HG03354 (cell line): ENCODE measurements around the gene NTPCR.
"Not testable (repeated sequence)": the region's sequence is repeated elsewhere in the genome, so short reads cannot be mapped to it uniquely, and the experiment has no call there.

ENCODE experiments used
- ATAC-seq: cut with Tn5 transposase; IDR thresholded peaks from one replicate; pipeline ENCODE4 v1.9.1; 2021; ENCODE audit warnings: mild to moderate bottlenecking; ENCODE audit not compliant: unreplicated experiment, poor library complexity, severe bottlenecking

The NTPCR gene

GRCh38 chr1:232999956-233000625 lies 49.7 kb downstream of the NTPCR start:
- no peak for ATAC-seq

DNA sequence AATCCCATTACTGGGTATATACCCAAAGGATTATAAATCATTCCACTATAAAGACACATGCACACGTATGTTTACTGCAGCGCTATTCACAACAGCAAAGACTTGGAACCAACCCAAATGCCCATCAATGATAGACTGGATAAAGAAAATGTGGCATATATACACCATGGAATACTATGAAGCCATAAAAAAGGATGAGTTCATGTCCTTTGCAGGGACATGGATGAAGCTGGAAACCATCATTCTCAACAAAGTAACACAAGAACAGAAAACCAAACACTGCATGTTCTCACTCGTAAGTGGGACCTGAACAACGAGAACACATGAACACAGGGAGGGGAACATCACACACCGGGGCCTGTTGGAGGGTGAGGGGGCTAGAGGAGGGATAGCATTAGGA lies 53.2 kb downstream of the NTPCR start:
- ATAC-seq, result not testable (repeated sequence)

- no peak for ATAC-seq
These were observed 54.0 kb downstream of the NTPCR start for GRCh38 chr1:233004451-233004850.

DNA sequence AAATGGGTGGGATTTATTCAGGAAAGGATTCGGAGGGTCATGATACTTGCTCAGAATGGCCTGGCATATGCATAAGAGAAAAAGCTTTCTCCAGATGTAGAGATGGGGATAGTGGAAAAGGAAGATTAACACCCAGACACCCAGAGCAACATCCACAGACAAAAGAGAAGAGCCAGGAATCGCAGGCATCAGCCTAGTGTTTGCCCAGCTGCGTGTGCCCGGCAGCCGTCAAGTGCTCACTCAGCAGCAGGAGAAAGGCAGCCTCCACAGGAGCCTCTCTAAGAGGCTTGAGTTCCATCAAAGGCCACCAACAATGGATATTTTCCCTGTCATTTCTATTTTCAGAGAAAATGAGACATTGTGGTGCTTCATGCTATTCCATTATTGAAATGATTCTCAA lies 54.7 kb downstream of the NTPCR start:
- no peak for ATAC-seq

DNA sequence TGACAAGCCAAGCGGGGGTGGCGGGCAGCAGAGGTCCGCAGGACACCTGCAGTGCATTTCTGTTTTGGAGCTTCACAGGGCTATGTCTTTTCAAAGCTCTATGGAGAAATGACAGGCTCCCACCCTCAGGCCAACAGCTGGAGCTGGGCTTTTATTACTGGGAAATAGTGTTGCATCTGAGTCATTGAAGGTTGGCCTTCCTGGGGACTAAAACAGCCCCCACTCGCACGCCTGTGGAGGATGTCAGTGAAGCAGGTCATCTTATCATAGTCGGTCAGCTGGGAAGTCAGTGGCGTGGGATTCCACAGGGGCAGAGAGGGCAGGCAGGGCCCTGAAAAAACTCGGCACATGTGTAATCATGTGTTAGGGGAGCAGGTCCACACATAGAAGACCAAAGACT lies 55.3 kb downstream of the NTPCR start:
- ATAC-seq, result no peak

DNA sequence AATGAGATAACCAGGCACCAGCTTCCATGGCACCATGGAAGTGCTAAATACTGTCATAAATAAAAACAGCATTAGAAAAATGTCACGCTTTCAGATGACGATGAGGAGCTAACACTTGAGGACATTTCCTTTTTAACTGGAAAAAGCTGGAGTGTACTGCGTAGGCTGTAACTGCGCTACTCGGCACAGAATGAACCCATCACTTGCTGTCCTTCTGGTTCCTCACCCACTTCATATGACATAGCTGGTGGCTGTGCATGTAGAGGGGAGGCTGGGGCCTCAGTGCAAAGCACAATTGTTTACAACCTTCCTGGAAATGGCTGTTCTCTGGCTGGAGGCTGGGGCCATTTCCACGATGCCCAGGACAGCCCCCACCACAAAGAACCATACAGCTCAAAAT lies 55.7 kb downstream of the NTPCR start:
- no peak for ATAC-seq

DNA sequence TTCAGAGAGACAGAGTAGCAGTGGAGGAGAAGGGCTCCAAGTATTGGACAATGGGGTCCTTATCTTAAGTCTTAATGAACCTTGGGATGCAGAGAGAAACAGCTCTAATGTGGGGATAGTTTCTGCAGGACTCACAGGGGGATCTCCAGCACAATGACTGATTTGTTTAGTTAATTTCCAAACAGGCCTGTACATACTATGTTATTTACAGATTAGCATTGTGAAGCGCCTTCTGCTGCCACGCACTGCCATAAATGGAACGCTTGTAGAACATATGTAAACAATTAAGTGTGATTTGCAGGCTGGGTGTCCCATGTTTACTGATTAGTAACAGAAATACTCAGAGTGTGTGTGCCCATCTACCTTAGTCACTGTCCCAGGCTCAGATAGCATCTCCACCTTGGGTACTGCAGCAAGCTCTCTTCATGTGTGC lies 56.1 kb downstream of the NTPCR start:
- no peak for ATAC-seq

DNA sequence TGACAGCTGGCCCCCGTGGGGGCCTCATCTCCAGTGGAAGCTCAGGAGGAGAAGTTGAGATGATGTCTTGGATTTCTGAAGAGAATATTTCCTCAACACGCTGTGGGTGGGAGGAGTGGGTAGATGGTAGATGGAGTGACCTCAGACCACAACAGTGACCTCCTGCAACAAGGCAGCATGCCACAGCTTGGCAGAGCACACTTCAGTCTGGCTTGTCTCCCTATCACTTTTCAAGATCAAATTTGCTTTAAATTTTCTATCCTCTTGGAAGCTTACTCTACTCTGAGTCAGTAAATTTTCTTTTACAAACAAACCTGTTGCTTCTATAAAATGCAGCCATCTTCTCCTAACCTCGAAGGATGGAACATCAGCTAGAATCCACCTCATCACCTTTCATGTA lies 59.7 kb downstream of the NTPCR start:
- no peak for ATAC-seq

GRCh38 chr1:233012021-233012420 lies 61.6 kb downstream of the NTPCR start:
- ATAC-seq, result no peak

DNA sequence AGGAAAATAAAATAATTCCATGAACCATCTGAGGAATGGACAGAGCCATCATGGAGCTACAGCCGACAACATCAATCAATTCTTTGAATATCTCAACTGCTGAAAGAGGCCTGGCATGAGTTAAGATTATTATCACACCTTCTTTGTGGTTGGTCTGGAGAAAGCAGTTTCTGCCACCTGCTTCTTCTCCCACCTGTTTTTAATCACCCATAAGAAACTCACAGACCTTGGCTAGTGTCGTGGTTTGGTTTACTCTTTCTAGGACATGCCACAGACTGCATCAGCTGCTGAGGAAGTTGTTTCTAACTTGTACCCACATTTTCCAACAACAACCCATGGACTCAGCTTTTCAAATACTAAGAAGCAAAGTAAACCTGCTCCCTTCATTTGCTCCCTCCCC lies 65.6 kb downstream of the NTPCR start:
- peak; percentile 66 for ATAC-seq

- no peak for ATAC-seq
These were observed 66.4 kb downstream of the NTPCR start for GRCh38 chr1:233016798-233017197.

- no peak for ATAC-seq
These were observed 68.7 kb downstream of the NTPCR start for GRCh38 chr1:233019083-233019482.

DNA sequence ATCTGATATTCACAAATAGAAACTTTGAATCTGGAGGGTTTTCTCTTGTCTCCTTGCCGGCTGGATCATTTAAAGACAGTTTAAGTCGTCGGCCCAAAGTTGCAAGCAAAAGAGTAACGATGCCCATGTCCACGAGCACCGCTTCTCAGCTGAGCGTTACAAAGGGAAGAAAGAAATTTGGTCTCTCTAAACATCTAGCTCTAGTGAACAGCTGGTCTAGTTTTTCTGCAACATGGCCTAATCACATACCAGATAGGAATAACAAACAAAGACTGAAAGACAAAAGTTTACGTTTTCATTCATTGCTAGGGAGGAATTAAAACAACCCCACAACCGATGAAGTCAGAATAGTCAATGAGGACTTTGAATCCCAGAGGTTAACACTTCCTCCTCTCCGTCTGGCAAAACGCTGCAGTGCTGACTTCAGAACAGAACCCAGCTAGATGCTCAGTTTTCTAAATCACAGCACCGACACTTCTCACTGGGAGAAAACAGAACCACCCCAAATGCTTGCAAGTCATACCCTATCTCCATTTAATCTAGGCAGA lies 69.4 kb downstream of the NTPCR start:
- no peak for ATAC-seq

- no peak for ATAC-seq
These were observed 70.0 kb downstream of the NTPCR start for GRCh38 chr1:233020426-233020825.

DNA sequence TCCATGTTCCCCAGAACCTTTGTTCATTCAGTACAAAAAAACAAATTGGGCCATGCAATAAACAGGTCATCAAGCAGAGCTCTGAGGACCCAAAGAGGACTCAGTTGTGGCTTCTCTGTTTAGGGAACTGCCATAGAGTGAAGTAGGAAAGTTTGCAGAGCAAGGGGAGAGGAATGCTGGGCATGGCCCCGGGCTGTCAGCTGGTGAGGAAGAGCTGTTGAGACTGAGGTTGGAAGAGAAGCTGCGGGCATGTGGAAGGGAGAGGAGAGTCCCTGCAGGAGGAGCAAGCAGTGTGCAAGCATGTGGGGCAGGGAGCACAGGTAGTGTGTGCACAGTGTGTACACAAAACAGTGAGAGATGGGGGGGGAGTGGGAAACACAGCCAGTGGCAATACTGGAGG lies 71.8 kb downstream of the NTPCR start:
- ATAC-seq, result no peak

GRCh38 chr1:233024199-233024598 lies 73.8 kb downstream of the NTPCR start:
- no peak for ATAC-seq

- no peak for ATAC-seq
These were observed 74.7 kb downstream of the NTPCR start for GRCh38 chr1:233025157-233025556.

- no peak for ATAC-seq
These were observed 75.2 kb downstream of the NTPCR start for GRCh38 chr1:233025567-233025966.

DNA sequence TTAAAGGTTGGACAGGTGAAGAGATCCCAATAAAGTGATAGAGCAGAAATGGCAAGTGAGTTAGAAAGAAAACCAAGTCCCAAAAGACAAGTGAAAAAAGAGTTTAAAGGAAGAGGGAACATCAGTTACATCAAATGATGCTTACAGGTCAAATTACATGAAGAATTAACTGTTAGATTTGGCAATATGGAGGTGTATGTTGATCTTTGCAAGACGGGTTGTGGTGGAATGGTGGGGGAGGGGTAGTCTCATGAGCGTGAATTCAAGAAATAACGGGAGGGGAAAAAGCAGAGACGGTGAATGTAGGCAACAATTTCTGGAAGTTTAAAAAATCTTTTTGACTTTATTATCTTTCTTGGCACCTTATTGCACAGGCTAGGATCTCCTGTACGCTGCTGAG lies 76.6 kb downstream of the NTPCR start:
- no peak for ATAC-seq

- ATAC-seq, result no peak
These were observed 81.1 kb downstream of the NTPCR start for GRCh38 chr1:233031521-233031920.

GRCh38 chr1:233032916-233033315 lies 82.5 kb downstream of the NTPCR start:
- no peak for ATAC-seq

DNA sequence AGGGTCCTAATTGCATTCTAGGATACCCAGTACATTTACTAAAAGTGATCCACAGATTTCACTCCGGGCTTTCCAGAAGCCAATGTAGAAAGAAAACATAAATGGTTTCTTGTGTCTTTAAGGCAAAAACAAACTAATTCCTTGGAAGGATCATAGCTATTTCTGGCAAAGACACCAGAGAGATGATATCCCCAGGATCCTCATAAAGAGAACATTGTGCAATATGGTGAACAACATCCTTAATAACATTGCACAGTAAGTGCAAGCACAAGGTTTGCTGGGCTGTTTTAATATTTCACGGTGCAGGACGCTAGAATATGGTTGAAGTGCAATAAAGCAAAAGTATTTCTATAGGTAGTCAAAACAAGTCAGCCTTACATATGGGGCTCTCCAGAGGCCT lies 83.0 kb downstream of the NTPCR start:
- no peak for ATAC-seq
